Limb (tissue), 2 donors: ENCODE results near the gene ZIC1.

Experiments
- DNase-seq, 2 donors: peaks; one replicate each; pipeline ENCODE4 v3.0.0-alpha.2; 2016; ENCODE audit errors: extremely low spot score in 2 of 2

ZIC1 gene

DNA sequence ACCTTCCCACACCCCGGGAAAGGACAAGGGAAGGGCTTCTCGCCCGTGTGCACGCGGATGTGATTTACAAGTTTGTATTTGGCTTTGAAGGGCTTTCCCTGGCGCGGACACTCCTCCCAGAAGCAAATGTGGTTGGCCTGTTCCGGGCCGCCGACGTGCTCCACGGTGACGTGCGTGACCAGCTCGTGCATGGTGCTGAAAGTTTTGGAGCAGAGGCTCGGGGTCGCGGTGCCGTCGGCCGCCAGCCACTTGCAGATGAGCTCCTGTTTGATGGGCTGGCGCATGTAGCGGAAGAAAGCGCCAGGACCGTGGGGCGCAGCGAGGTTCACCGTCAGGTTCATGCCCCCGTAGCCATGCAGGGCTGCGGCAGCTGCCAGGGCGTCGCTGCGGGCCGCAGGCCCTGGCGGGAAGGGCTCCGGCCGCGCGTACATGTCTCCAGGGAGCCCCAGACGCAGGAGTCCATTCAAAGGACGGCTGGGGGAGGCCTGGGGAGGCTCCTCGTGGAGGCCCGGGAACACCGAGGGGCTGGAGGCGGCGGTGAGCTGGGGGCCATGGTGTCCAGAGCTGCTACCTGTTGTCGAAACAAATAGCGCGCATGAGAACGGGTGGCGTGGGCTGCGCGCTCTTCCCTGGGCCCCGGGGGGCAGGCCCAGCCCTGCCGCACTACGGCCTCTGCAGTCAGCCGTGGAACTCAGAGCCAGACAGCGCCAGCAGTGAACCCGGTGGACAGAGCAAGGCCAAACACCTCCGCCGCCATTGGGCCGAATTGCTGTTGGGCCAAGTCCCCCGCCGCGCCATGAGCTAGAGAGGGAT, 13.1 kb upstream of the ZIC1 start:
- DNase-seq: peak in 1 of 2 donors; percentile 69

DNA sequence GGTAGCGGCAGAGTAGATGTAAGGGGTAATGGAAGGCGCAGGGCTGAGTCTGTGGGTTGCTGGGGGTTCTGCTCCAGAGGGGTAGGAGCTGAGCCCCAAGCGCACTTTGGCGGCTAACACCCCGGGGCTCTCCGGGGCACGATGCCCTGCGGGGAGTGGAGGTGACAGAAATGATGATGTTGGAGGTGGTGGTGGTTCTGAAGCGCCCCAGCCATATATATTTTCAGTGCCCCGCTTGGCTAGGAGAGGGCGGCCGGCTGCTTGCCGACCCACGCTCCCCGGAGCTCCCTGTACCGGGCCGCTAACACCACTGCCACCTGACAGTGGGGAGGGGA, 12.5 kb upstream of the ZIC1 start:
- peak in 1 of 2 donors; percentile 64 for DNase-seq

DNA sequence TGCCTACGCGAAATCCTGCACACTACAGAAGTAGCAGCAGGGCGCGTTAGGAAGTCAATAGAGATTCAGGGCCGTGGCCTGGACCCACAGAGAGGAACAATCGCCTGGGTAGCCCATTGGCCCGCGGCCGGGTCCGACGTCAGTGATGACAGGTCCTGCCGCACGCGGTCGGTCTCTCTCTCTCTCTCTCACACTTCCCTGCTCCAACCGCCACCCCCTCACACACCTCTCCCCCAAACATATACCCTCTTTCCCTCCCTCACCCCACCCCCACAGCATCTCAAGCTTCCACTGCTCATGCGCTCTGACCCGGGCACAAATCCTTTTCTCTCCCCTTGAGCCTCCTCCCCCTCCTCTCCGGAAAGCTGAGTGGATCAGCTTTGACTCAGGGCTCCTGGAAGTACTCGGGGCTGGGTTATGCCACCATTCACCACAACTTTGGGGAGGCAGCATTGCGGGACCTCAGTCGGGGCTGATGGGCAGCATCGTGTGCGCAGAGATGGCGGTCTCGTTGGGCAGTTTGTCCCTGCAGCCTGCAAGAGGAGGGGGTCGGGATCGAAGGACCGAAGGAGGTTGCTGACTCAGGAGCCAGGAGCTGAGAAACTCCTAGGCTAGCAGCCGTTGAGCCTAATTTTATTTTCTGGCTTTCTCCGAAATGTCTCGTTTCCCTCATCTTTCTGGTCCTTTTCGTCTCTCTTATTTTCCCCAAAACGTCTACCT, 11.8 kb upstream of the ZIC1 start:
- DNase-seq: peak in 1 of 2 donors; percentile 86

DNA sequence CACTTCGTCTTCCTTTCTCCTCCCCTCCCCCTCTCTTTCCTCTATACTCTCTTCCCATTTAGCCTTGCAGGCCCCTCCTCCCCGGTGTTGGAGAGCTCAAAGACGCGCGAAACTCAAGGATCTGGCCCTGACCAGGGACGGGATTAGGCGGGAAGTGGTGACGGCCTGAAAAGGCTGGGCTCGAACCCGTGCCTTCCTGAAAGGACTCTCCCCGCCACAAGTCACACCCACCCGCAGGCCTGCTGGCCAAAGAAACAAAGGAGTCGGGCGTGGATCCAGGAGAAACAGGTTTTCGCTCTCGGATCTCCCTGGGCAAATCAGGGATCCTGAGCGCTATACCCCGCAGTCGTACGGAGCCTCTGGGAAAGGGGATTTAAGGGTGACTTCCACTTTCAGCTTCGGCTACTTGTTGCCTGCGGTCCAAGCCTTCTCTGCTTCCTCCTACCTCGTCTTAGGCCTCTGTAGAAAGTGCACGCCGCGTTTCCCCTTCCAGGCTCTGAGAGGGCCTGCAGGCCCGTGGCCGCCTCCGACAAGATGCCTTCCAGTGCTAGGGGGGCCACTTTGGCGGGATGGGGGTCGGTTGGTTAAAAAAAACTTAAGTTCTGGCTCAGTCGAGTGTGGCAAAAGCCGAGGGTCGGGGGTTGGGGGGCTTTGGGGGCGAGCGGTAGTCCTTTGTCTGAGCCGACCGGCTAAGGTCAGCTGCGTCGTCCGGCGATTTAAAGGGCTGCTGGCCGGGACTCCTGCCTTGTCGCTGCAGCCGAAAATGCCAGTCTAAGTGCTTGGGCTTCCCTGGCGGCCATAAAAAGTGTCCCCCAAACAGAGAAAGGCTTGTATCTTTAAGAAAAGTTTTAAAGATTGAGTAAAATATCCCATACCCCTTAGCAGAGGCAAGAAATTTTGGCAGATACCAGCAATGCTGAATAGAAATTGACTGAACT, 11.0 kb upstream of the ZIC1 start:
- peak in 1 of 2 donors; percentile 55 for DNase-seq

DNA sequence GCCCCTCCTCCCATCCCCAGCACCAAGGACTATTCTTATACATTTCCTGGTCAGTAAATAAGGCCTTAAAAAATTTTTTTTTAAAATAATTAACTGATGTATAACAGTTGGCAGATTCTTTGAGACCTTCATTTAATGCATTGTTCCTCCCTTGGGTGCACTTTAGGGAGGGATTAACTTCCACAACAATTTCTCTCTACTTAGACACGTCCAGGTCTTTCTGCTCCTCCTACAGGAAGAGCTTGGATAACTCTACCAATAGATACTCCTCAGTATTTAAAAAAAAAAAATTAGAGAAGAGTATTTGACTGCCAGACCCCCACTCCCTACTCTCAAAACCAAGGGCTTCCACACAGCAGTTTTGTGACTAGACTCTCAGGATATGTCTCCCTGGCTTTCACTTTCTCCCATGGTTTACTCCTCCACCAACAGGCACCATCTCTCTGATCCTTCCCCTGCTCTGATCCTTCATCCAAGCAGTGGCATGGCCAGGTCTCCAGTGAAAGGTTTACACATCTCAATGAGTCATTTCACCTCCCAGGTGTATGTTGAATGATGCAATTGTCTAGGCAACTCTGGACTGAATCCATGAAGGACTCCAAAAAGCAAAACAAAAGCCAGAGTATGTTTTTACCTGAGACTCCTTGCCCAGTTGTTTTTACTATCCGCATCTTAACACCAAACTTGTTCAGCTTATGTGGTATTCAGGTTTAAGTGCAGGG, 10.2 kb upstream of the ZIC1 start:
- DNase-seq: peak in 1 of 2 donors; percentile 29

DNA sequence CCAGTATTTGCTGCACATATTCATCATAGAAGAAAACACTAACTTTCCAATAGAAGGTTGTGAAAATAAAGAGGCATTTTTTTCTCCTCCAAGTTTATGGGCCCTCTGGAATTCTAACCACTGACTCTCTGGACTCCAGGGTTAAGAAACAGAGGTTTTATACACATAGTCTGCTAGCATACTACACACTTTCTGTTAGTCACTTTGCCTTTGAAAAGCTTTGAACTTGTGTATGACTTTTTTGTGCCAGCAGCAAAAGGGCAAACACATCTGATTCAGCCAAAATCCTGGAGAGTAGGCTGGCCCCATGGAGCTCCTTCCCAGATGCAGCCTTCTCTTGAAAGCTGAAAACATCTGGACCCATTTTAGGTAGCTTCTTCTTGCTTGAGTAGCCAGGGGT, 9.1 kb upstream of the ZIC1 start:
- no peak for DNase-seq

GRCh38 chr3:147400999-147401398, 8.2 kb upstream of the ZIC1 start:
- no peak for DNase-seq

DNA sequence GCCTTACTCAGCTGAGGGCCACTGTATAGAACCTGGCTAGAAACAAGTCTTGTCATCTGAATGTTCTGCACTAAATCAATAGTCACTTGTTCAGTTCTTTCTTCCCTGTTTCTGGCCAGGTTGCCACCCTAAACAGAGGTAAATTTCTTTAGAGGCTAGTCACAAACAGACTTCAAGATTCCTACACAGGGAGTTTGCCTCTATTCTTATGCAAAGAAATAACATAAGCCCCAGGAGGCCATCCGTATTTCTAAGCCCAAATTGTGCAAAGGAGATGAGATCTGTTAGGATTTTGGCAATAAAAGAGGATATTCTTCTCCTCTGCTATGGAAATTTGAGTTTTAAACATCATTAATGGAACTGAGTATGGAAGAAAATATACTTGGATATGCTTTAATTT, 7.7 kb upstream of the ZIC1 start:
- DNase-seq: peak in 1 of 2 donors; percentile 4

DNA sequence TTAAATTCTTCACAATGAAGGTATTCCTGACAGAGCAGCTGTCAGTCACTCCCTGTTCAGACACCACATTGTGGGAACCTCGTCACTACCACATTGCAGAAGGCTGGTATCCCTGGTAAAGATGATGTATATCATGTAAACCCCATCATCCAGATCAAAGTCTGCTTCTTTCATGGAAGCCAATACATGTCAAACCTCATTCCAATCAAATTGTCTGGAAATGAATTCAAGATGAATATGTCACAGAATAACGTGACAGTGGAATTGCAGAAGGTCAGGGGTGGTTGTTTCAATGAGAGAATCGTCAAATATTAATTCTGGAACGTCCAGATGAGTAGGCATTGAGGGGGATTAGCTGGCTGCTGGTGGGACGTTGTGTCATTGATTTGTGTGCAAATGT, 7.0 kb upstream of the ZIC1 start:
- no peak for DNase-seq

DNA sequence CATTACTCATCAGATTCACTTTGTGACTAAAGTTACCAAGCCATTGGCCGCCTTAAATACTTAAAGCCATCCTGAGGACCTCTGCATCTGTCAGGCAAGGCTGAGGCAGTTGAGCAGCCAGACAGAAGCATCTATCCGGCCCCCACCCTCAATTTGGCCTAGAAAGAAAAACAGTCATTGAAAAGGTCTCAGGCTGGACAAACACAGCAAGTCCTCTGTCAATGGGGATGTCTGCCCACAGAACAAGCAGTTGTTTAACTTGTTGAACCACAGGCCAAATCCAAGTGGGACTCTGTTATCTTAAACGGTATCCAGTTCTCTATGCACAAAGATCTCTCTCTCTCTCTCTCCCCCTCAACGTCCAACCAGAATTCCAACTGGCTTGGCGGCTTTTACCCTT, 5.7 kb upstream of the ZIC1 start:
- peak in 1 of 2 donors; percentile 26 for DNase-seq

DNA sequence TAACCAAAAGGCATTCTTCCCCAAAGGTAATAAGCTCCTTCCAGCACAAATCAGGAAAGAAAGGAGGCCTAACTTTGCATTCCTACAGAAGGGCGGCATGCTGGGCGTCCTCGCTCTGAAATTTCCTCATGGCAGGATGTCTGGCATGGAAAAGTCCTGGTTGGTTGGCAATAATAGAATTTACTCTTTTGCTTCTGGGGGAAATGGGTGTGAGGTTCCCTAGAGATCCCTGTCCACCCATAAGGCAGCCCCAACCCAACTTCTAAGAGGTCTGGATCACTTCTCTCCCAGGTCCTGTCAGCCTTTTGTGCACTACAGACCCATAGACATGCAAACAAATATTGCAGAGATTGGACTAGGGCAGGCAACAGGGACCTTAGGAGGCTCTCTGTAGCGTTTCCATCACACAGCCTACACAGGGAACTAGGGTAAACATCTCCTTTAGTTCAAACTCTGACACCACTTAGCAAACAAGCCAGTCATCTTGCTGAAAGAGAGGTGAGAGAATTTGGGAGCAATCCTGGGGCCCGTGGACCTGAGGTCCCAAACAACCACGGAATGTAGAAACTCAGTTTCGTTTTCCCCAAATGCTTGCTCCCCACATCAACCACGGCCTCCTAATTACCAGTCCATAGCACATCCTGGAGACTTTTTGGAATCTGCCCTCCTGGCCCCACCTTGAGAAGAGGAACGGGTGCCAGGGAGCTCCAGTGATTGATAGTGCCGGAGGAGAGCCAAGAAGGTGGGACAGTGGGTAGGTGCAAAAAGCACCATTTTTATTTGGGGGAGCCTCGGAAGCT, 5.0 kb upstream of the ZIC1 start:
- peak in 1 of 2 donors; percentile 32 for DNase-seq

DNA sequence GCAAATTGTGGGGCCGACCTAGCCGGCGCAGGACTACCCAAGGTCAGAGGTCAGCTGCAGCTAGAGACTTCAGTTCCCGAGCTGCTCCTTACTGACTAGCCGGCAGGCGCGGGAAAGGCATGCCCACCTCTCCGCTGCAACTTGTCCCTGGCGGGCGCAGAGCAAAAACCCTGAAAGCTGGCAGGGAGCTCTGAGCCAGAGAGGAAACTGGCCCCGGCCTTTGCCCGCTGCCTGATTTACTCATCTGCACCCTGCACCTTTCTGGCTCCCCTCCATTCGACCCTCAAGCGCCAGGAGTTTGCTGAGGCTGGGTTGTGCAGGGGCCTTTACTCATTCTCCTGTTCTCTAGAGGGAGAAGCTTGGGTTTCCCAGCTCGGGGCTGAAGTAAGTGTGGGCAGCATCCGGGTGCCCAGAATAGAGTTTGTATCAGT, 4.3 kb upstream of the ZIC1 start:
- no peak for DNase-seq

DNA sequence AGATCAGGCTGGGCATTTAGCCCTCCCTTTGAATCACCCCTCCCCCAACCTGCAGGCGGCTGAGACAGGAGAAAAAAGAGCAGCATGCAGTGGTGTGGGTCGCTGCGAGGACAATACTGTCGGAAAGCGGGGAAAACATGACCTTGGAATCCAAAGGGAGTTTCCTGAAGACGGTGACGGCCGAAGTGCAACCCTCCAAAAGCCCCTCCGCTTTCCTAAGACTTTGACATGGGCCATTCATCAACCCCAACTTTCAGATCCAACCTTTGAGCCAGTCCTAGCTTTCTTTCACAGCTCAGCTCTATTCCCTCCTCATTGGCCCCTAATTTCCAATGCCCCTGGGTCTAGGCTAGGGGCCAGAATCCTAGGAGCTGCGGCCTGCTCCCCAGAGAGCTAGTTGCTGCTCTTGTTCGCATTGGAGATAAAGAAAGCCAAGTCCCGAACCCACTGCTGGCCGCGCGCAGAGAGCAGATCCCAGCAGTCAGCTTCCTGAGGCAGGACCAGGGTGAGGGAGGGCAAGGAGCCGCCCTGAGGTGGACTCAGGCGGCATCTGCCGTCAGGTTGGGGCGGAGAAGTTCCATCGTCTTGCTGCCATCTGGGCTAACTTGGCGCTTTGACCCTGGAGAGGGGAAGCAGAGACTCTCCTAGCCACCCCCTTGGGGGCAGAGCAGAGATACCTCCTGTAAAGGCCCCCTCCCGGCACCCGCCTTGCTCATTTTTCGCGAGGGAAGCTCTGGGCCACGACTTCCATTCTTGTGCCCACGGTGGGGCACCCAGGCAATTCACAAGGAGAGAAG, 3.7 kb upstream of the ZIC1 start:
- DNase-seq: peak in 1 of 2 donors; percentile 48

- DNase-seq: peak in 1 of 2 donors; percentile 47
Observed at GRCh38 chr3:147406028-147406931, 2.9 kb upstream of the ZIC1 start, which contains the start of gene ZIC4. TSS of gene ZIC4 (minus strand) at chr3:147406543. CDS start at chr3:147402797, 3,746 bp downstream.

GRCh38 chr3:147407114-147407497, 2.1 kb upstream of the ZIC1 start:
- DNase-seq: peak in 1 of 2 donors; percentile 69

GRCh38 chr3:147407498-147408187, 1.5 kb upstream of the ZIC1 start:
- DNase-seq: peak in 1 of 2 donors; percentile 53
